Fibroblast of villous mesenchyme (primary cell): ENCODE data around the gene TMPRSS6. TPM values are rescaled to one million over a fixed set of nuclear protein-coding genes. Genes with fewer than 3 reads are reported as not detected.

Experiments used
- DNase-seq: peaks from one replicate; pipeline ENCODE4 v3.0.0-alpha.2; 2010; ENCODE audit warnings: low read depth
- H3K4me3 ChIP-seq: 2 replicates; pipeline ENCODE4 v1.5.1; 2011; ENCODE audit warnings: low read depth, mild to moderate bottlenecking, low read length
- CTCF ChIP-seq: IDR thresholded peaks from 2 replicates; pipeline ENCODE4 v1.5.1; 2012; ENCODE audit warnings: low read depth, mild to moderate bottlenecking, low read length; ENCODE audit not compliant: insufficient read depth
- total RNA-seq: library from RNA; depleted of rRNA; stranded (reverse); fragments of >200 nt; gene quantifications from 2 replicates; pipeline ENCODE4 v1.2.3, GENCODE V29; 2012

TMPRSS6 gene
- total RNA-seq, 1 donor, result not detected

DNA sequence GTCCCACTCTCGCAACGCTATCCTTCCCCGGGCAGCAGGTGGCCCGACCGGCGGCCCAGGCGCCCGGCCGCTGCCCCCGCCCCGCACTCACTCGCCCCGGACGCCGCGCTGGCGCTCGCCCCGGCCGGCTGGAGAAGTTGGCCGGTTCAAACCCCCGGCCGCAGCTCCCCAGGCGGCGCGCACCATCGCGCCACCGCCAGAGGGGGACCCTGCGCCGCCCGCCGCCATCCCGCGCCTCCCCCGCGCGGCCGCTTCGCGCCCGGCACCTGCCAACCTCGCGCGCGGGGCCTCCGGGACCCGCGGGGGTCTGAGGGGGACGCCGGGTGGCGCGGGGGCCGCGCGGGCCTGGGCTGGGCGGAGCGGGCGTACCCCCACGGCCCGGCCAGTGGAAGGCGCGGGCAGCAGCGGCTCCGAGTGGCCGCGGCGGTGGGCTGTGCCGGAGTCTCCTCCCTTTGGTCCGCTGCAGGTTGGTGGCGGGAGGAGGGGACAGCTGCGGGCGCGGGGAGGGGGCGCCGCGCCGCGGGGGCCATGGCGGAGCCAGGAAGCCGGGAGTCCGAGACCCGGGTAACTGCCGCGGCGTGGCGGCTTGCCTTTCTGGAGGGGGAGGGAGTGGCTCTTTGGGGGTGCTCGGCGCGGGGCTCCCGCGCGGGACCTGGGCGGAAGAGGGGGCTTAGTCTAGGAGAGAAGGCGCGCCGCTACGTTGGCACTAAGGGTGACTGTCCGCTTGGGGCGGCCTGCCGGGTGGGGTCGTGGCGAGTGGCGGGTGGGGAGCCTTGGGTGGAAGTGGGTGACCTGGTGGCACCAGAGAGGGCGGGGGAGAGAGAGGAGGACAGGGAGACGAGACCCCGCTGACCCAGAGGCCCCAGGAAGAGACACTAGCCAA, 90.0 kb downstream of the TMPRSS6 start, which contains the start of the genes MPST and TST:
MPST (plus strand) TSS at position 434 of the 883 bp plus-strand sequence; CDS start at position 529, 95 bp downstream.
TST (minus strand) TSS at position 139 of the 883 bp plus-strand sequence. CDS start 715 bp downstream, outside the sequence.
- TF ChIP-seq CTCF, result no peak
- DNase-seq, result peak; percentile 76
- H3K4me3 ChIP-seq, result peak within 1 kb of the TSS; percentile 86

DNA sequence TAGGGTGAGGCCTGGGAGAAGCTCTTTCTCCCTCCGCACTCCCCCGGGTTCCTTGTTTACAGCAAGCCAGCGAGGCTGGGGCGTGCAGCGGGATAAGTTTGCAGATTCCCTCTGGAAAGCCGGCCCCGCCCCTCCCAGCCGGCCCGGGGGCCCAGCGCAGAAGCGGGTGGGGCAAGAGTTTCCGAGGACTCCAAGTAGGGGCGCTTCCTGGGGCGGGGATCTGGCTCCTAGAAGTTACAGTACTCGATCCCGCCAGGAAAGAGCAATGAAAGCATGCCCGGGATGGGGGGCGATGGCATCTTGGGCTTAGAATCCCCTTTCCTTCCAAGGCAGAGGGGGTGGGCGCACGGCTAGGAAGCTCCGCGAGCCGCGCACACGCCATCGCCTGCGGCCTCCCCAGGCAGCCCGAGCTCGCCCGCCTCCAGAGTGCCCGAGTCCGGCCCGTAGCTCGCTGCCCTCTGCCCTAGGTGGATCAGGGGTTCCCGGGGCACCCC, 90.7 kb downstream of the TMPRSS6 start:
- H3K4me3 ChIP-seq, result peak overlapping the region; percentile 86
- TF ChIP-seq CTCF, result no peak
- peak; percentile 88 for DNase-seq

DNA sequence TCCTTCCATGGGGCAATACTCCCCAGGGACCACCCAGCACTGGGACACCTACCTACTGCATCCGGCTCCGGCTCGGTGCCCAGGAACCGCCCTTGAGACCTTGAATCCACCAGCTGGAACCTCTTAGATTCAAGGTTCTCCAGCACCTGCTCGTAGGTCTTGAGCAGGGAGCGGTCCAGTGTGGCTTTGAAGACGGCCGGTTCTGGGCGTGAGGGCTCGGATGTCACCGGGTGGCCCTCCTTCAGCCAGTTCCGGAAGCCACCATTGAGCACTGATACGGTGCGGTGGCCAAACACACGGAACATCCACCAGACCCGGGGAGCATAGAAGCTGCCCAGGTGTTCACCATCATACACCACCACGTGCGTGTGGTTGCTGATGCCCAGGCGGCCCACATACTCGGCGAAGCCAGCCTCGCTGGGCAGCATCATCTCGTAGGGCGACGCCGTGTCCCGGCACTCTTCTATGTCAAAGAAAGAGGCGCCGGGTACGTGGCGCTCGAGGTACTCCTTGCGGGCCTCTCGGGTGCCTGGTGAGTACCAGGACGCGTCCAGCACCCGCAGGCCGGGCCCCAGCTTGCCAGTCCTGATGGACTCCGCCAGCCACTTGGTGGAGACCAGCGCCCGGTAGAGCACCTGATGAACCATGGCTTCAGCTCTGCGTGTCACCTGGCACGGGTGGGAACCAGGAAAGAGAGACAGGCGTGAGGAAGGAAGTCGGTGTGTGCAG, 91.3 kb downstream of the TMPRSS6 start:
- no peak for DNase-seq
- H3K4me3 ChIP-seq, result peak overlapping the region; percentile 86
- no peak for TF ChIP-seq CTCF

- no peak for DNase-seq
- H3K4me3 ChIP-seq, result peak overlapping the region; percentile 86
- TF ChIP-seq CTCF, result no peak
Observed at GRCh38 chr22:37017356-37017755, 92.2 kb downstream of the TMPRSS6 start.

GRCh38 chr22:37016134-37016910, 93.2 kb downstream of the TMPRSS6 start:
- no peak for TF ChIP-seq CTCF
- peak; percentile 68 for DNase-seq
- H3K4me3 ChIP-seq, result no peak overlapping the region

DNA sequence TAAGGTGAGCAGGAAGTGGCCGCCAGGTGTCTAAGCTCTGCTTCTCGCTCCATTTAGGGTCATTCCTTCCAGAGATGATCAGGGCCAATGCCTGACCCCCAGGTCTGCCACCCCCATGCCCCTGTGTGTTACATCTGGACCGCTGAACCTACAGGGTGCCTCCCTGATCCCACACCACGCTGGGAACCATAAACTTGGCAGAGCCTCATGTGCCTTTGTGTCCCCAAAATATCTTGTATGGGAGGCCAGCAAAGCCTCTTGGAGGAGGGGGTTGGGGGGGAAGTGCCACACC, 94.0 kb downstream of the TMPRSS6 start:
- no peak for TF ChIP-seq CTCF
- no peak for DNase-seq
- no peak overlapping the region for H3K4me3 ChIP-seq
